ENCODE data around the gene CNIH3. TPM values are rescaled to one million over a fixed set of nuclear protein-coding genes. Genes with fewer than 3 reads are reported as not detected.

CNIH3 gene
- total and polyA plus RNA-seq, 12 donors = 0.30 to 5.5 (median 2.2) TPM

DNA sequence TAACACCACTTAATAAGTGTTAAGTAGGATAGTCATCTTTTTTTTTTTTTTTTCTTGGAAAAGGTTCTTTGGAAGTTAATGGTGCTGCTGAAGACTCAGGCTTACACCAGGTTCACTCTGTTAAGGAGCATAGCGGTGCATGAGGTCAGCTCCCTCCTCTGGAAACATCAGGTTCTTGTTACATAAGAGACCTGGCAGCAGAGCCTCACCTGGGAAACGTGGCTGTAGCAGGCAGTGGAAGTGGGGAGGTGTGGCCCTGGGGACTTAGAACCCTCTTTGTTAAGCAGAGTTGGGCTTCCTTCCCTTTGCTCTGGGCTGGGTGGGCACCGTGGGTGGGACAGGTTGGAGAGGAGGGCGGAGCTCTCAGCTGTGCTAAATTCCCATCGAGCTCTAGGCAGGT, 104.1 kb downstream of the CNIH3 start:
- no peak overlapping the region for H3K27ac ChIP-seq
- intact Hi-C loops (cut with DNase I) = no loop called here
- no peak overlapping the region for H3K4me3 ChIP-seq
- DNase-seq = no peak
- H3K9me3 ChIP-seq (replicated peaks in 1 of 3) = no peaks in the 10 kb centered on the region
- H3K36me3 ChIP-seq (replicated peaks in 1 of 2) = no peaks in the 10 kb centered on the region
- no peaks in the 10 kb centered on the region for H3K4me1 ChIP-seq (replicated peaks in 1 of 2)
- WGBS, 4 donors = 55 to 74% (median 64%) methylated on average over 4 to 5 of the region's 5 CpGs
- no peaks in the 10 kb centered on the region for H3K27me3 ChIP-seq
- TF ChIP-seq CTCF (IDR thresholded peaks at IDR 0.05) (no peak), POLR2A (IDR thresholded peaks at IDR 0.05) (no peak)

DNA sequence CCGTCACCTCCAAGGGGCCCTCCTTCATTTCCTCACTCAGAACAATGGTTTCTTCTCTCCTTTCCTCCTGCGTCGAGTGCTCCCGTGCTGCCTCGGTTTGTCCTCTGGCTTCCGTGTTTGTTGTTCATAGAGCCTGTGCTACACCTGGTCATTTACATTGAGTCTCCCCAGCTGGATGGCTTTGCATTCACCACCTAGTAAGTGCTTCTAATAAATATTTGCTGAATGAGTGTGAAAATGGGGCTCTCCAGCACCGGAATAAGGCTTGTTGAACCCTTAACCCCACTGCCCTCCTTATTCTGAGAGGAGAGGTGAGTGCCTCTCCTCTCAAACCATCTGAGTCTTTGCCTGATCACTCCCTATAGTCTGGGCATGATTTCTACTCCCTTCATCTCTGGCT, 104.9 kb downstream of the CNIH3 start:
- H3K9me3 ChIP-seq (replicated peaks in 1 of 3) = no peaks in the 10 kb centered on the region
- H3K36me3 ChIP-seq (replicated peaks in 1 of 2) = no peaks in the 10 kb centered on the region
- H3K27ac ChIP-seq = no peak overlapping the region
- no peak for TF ChIP-seq POLR2A (IDR thresholded peaks at IDR 0.05)
- no peak for TF ChIP-seq CTCF (IDR thresholded peaks at IDR 0.05)
- intact Hi-C loops (cut with DNase I) = no loop called here
- no peaks in the 10 kb centered on the region for H3K27me3 ChIP-seq
- H3K4me3 ChIP-seq = no peak overlapping the region
- DNase-seq = no peak
- no peaks in the 10 kb centered on the region for H3K4me1 ChIP-seq (replicated peaks in 1 of 2)
- 87 to 94% (median 88%) methylated on average over 7 of the region's 7 CpGs for WGBS, 4 donors

DNA sequence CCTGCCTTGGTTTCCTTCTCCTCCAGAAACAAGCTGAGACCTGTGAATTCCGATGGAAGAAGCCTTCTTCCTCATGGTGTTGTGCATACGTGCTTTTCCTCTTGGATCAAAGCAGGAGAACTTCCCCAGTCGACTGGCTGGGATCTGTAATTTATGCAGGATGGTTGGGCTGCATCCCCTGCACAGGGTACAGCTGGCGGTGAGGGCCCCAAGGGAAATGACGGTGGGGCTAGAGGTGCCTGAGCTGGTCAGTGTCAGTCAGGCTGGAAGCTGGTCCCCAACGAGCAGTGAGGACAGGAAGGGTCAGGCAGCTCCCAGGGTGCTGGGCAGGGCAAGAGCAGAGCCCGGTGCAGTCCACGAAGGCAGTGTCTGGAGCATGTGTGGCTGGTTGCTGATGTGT, 106.7 kb downstream of the CNIH3 start:
- no peak for DNase-seq
- intact Hi-C loops (cut with DNase I) = no loop called here
- H3K27ac ChIP-seq = no peak overlapping the region
- TF ChIP-seq POLR2A (IDR thresholded peaks at IDR 0.05) = no peak
- TF ChIP-seq CTCF (IDR thresholded peaks at IDR 0.05) = no peak
- H3K36me3 ChIP-seq (replicated peaks in 1 of 2) = no peaks in the 10 kb centered on the region
- WGBS, 4 donors = 64 to 78% (median 70%) methylated on average over 5 to 8 of the region's 8 CpGs
- no peak overlapping the region for H3K4me3 ChIP-seq
- H3K9me3 ChIP-seq (replicated peaks in 1 of 3) = no peaks in the 10 kb centered on the region
- H3K27me3 ChIP-seq = no peaks in the 10 kb centered on the region
- H3K4me1 ChIP-seq (replicated peaks in 1 of 2) = no peaks in the 10 kb centered on the region

GRCh38 chr1:224724566-224724965, 108.4 kb downstream of the CNIH3 start:
- Histone ChIP-seq H3K4me1 (replicated peaks in 1 of 2) (no peaks in the 10 kb centered on the region), H3K9me3 (replicated peaks in 1 of 3) (no peaks in the 10 kb centered on the region), H3K27ac (no peak overlapping the region), H3K27me3 (no peaks in the 10 kb centered on the region), H3K36me3 (replicated peaks in 1 of 2) (no peaks in the 10 kb centered on the region), H3K4me3 (no peak overlapping the region)
- intact Hi-C loops (cut with DNase I) = no loop called here
- TF ChIP-seq CTCF (IDR thresholded peaks at IDR 0.05) = no peak
- DNase-seq = no peak
- WGBS, 4 donors = 84 to 100% (median 93%) methylated on average over 2 of the region's 2 CpGs
